GM23338 (cell line): ENCODE data around the gene OOSP2.
"Not testable (repeated sequence)": the region's sequence is repeated elsewhere in the genome, so short reads cannot be mapped to it uniquely, and the experiment has no call there.

Experiments
- EZH2 ChIP-seq: fragments of 200-600 bp; sonication (generic); IDR thresholded peaks from one replicate; pipeline ENCODE4 v1.8.0; 2017; ENCODE audit warnings: antibody characterized with exemption, mild to moderate bottlenecking, low read depth; ENCODE audit not compliant: unreplicated experiment
- TF ChIP-seq, protein P1 (sequence below), 2 experiments: fragments of 200-600 bp in 1 of 2; sonication (generic) in 1 of 2; conservative IDR thresholded peaks; 2 replicates each; pipeline versions ENCODE4 v1.5.1 to v1.6.1; 2016 to 2017; ENCODE audit warnings: antibody characterized with exemption in 2 of 2, low read depth in 2 of 2, mild to moderate bottlenecking in 2 of 2, moderate library complexity in 1 of 2

GRCh38 chr11:60071644-60072043 lies 31.4 kb downstream of the OOSP2 start:
- not testable (repeated sequence) for TF ChIP-seq EZH2
- TF ChIP-seq, protein P1, sequence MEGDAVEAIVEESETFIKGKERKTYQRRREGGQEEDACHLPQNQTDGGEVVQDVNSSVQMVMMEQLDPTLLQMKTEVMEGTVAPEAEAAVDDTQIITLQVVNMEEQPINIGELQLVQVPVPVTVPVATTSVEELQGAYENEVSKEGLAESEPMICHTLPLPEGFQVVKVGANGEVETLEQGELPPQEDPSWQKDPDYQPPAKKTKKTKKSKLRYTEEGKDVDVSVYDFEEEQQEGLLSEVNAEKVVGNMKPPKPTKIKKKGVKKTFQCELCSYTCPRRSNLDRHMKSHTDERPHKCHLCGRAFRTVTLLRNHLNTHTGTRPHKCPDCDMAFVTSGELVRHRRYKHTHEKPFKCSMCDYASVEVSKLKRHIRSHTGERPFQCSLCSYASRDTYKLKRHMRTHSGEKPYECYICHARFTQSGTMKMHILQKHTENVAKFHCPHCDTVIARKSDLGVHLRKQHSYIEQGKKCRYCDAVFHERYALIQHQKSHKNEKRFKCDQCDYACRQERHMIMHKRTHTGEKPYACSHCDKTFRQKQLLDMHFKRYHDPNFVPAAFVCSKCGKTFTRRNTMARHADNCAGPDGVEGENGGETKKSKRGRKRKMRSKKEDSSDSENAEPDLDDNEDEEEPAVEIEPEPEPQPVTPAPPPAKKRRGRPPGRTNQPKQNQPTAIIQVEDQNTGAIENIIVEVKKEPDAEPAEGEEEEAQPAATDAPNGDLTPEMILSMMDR (conservative IDR thresholded peaks at IDR 0.05; ENCODE audit: low read depth in 2 of 2): not testable (repeated sequence)
